Left colon (tissue), 2 donors: Measurements from ENCODE around the gene ADAM15. TPM values are rescaled to one million over a fixed set of nuclear protein-coding genes. Genes with fewer than 3 reads are reported as not detected.

ENCODE experiments used
- ATAC-seq: fragments of 200-7000 bp; cut with Tn5 transposase; one replicate; pipeline ENCODE4 v1.9.1; 2020; ENCODE audit warnings: mild to moderate bottlenecking, moderate library complexity
- DNase-seq, 2 donors: peaks; one replicate each; pipeline ENCODE4 v3.0.0-alpha.2; 2020
- intact Hi-C, 2 donors: fragments of 100-400 bp; cut with DNase I in 1 of 2; cut with micrococcal nuclease in 1 of 2; formaldehyde crosslinking; loops; one replicate each; pipeline versions ENCODE4 v1.11.2 to v1.14.0; 2022; cut with DNase I, micrococcal nuclease
- total RNA-seq, 2 donors: library from RNA; stranded (reverse); fragmentation: NEBNext Ultra II Directional; extraction: Animal tissue kit (Norgen Biotek cat#: 25700); gene quantifications; one replicate each; pipeline ENCODE4 v1.2.1, GENCODE V29; 2021
- donor health status: DM: no; HTN: no; CAD: no.
- donor health status: DM: yes; HTN: yes; CAD: no.

ADAM15 gene
- total RNA-seq, 2 donors from 2014 or later = 88.9 to 160 TPM

DNA sequence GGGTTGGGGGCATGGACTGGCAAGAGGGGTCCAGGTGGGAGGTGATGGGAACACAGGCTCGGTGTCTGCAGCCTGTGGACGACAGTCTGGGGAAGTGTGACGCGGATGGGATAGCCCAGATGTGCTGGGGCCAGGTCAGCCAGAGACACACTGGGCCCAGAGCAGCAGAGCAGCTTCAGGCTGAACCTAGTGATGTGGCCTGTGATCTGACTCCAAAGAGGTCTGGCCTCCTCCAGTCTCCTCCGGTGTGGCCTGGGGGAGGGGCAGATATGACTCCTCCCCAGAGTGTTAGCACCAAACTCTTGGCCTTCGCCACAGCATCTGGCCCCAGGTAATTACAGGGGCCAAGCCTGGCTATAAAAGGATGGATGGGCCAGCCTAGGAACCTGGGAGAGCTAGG, 41.0 kb downstream of the ADAM15 start:
- ATAC-seq (no peak), DNase-seq (no peak)
- intact Hi-C loops = loop anchor here in 1 of 2 donors (5.0 kb wide), 1 partner anchor 80 kb away; the partner anchor contains the start of genes KRTCAP2 and TRIM46

DNA sequence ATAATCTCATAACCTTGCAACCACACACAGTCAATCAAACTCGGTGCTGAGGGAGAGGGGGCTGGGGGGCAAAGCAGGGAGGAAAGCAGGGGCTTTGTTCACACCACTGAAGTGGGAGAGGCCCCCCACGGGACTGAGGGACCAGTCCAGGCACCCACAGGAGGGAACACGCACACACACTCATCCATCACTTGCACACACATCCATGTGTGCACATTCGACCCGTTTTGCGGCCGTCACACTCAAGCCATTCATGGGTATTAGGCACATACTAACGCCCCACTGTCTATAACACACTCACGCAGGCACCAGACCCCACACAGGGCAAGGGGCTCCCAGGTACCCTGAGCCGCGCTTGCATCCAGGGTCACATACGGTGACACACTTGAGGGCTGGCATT, 41.5 kb downstream of the ADAM15 start:
- intact Hi-C loops = loop anchor here in 1 of 2 donors (5.0 kb wide), 1 partner anchor 80 kb away; the partner anchor contains the start of genes KRTCAP2 and TRIM46

GRCh38 chr1:155093911-155094621, 43.0 kb downstream of the ADAM15 start:
- intact Hi-C loops = loop anchor here in 1 of 2 donors (5.0 kb wide), 1 partner anchor 78 kb away; the partner anchor contains the start of genes KRTCAP2 and TRIM46
- ATAC-seq (peak; percentile 63), DNase-seq (peak; percentile 42 to 48)

More for the DNA sequence above, 41.5 kb downstream of the ADAM15 start:
- no peak for ATAC-seq
- DNase-seq = no peak

- no peak for ATAC-seq
- intact Hi-C loops = loop anchor here in 1 of 2 donors (5.0 kb wide), 1 partner anchor 78 kb away; the partner anchor contains the start of genes KRTCAP2 and TRIM46
- no peak for DNase-seq
Measured at GRCh38 chr1:155094622-155094948, 43.5 kb downstream of the ADAM15 start.

GRCh38 chr1:155099331-155099730, 48.2 kb downstream of the ADAM15 start:
- intact Hi-C loops = no loop called here
- peak; percentile 61 for ATAC-seq
- no peak for DNase-seq

GRCh38 chr1:155103325-155103724, 52.2 kb downstream of the ADAM15 start:
- ATAC-seq (no peak), DNase-seq (no peak)
- intact Hi-C loops = no loop called here

GRCh38 chr1:155104605-155105534, 53.8 kb downstream of the ADAM15 start:
- DNase-seq = no peak
- intact Hi-C loops = no loop called here
- peak; percentile 10 for ATAC-seq

GRCh38 chr1:155105604-155106011, 54.5 kb downstream of the ADAM15 start:
- intact Hi-C loops = no loop called here
- DNase-seq = peak; percentile 62 to 66

GRCh38 chr1:155106862-155107261, 55.7 kb downstream of the ADAM15 start:
- DNase-seq (no peak), ATAC-seq (no peak)
- intact Hi-C loops = no loop called here

More at GRCh38 chr1:155105604-155106011, 54.5 kb downstream of the ADAM15 start:
- peak; percentile 69 for ATAC-seq

DNA sequence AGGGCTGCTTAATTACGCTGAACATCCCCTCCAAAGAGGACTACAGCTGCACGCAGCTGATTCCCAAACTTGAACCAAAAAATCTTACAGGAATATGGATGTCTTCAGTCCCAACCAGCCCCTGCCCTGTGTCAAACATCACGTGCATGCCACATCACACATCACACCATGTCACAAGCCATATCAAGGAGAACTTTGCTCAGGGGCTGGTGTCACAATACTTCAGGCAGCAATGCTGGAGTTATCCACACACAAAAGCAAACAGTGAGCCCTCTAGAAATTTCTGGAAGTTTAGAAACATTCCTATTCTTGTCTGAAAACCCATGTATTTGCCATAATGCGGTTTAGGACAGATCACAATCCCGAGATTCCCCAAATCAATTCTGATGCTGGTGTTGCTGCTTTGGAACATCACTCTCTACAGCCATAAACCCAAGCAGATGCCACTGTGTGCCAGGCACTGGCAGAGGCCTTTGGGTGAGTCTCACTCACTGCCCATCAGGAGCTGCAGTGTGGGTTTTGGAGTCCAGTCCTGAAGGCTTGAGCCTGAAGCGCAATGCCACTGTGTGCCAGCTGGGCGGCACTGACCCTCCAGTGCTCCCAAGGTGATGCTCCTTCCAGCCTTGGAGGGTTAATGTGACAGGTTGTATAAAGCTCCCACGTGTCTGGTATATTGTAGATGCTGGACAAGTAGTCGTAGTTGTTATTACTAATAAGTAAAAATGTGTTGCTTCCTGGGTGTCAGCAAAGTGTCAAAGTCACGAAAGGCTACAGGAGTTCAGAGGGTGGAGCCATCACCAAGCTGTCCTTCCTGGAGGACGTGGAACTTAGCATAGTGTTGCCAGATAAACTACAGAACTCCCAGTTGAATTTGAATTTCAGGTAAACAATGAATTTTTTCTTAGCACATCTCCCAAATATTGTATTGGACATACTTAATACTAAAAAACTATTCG, 56.5 kb downstream of the ADAM15 start:
- intact Hi-C loops = no loop called here
- DNase-seq = no peak
- ATAC-seq = peak; percentile 63

DNA sequence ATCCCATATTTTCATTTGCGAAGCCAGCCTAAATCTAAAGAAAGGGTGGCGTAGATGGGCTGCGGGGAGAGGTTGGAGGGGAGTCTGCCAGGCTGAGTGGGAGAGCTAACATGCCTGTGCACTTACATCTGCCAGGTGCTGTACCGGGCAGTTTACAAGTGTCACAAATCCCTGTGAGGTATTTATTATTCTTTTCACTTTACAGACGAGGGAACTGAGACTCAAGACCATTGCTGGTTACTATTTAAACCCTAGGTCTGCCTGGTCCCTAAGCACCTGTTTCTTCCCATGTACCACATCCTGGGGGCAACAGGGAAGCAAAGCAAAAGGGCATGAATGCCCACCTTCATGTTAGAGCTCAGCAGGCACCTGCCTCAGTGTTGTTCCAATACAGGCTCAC, 57.2 kb downstream of the ADAM15 start:
- ATAC-seq = no peak
- no peak for DNase-seq
- intact Hi-C loops = no loop called here

GRCh38 chr1:155110381-155110780, 59.3 kb downstream of the ADAM15 start:
- DNase-seq (no peak), ATAC-seq (no peak)
- intact Hi-C loops = no loop called here

- intact Hi-C loops = no loop called here
- DNase-seq = no peak
- ATAC-seq = no peak
Measured at GRCh38 chr1:155110826-155111225, 59.7 kb downstream of the ADAM15 start.

Other genes with a start within 250 kb of the ADAM15 start
- 1 to 10 TPM in 1 of 2 donors, under 1 TPM in 1; 0.73 to 3.6 TPM for gene KCNN3, start 181.0 kb upstream of the ADAM15 start, total RNA-seq
- gene PMVK, start 114.6 kb upstream of the ADAM15 start, total RNA-seq = 10 to 100 TPM; 33.4 to 34.0 TPM
- gene PBXIP1, start 95.2 kb upstream of the ADAM15 start, total RNA-seq = 10 to 100 TPM; 33.4 to 61.2 TPM
- gene PYGO2, start 89.5 kb upstream of the ADAM15 start, total RNA-seq = 10 to 100 TPM; 27.0 to 31.3 TPM
- 100 to 1,000 TPM in 1 of 2 donors, 10 to 100 TPM in 1; 95.3 to 108 TPM for gene SHC1, start 80.6 kb upstream of the ADAM15 start, total RNA-seq
- gene CKS1B, start 76.6 kb upstream of the ADAM15 start, total RNA-seq = 10 to 100 TPM; 22.8 to 35.7 TPM
- 10 to 100 TPM; 32.8 to 43.7 TPM for gene FLAD1, start 68.0 kb upstream of the ADAM15 start, total RNA-seq
- gene LENEP, start 57.7 kb upstream of the ADAM15 start, total RNA-seq = under 1 TPM in 1 of 2 donors, not detected in 1; 0.52 TPM
- gene ZBTB7B, start 48.5 kb upstream of the ADAM15 start, total RNA-seq = 100 to 1,000 TPM; 248 to 326 TPM
- gene DCST2, start 17.5 kb upstream of the ADAM15 start, total RNA-seq = 1 to 10 TPM; 1.5 to 3.6 TPM
- under 1 TPM in 1 of 2 donors, not detected in 1; 0.21 TPM for gene DCST1, start 17.5 kb upstream of the ADAM15 start, total RNA-seq
- 10 to 100 TPM; 23.0 to 33.5 TPM for gene EFNA4, start 12.4 kb downstream of the ADAM15 start, total RNA-seq
- 10 to 100 TPM in 1 of 2 donors, 1 to 10 TPM in 1; 7.7 to 23.1 TPM for gene EFNA3, start 27.5 kb downstream of the ADAM15 start, total RNA-seq
- gene EFNA1, start 76.6 kb downstream of the ADAM15 start, total RNA-seq = 100 to 1,000 TPM in 1 of 2 donors, 10 to 100 TPM in 1; 63.0 to 176 TPM
- 100 to 1,000 TPM in 1 of 2 donors, 10 to 100 TPM in 1; 70.6 to 107 TPM for gene SLC50A1, start 84.5 kb downstream of the ADAM15 start, total RNA-seq
- 100 to 1,000 TPM in 1 of 2 donors, 10 to 100 TPM in 1; 93.9 to 131 TPM for gene DPM3, start 89.2 kb downstream of the ADAM15 start, total RNA-seq
- 100 to 1,000 TPM; 143 to 164 TPM for gene KRTCAP2, start 122.0 kb downstream of the ADAM15 start, total RNA-seq
- under 1 TPM; 0.28 to 0.52 TPM for gene TRIM46, start 122.5 kb downstream of the ADAM15 start, total RNA-seq
- 10 to 100 TPM; 20.0 to 20.9 TPM for gene THBS3, start 156.6 kb downstream of the ADAM15 start, total RNA-seq
- gene MTX1, start 157.4 kb downstream of the ADAM15 start, total RNA-seq = 10 to 100 TPM; 36.3 to 46.4 TPM
- 10 to 100 TPM; 19.9 to 21.7 TPM for gene ENTREP3, start 204.2 kb downstream of the ADAM15 start, total RNA-seq
- gene SCAMP3, start 211.0 kb downstream of the ADAM15 start, total RNA-seq = 10 to 100 TPM; 43.1 to 53.2 TPM
- 10 to 100 TPM; 34.3 to 41.0 TPM for gene CLK2, start 222.2 kb downstream of the ADAM15 start, total RNA-seq
- 10 to 100 TPM; 11.2 to 21.5 TPM for gene HCN3, start 226.1 kb downstream of the ADAM15 start, total RNA-seq